Mesenchymal stem cell (in vitro differentiated cells and primary cell): Measurements from ENCODE around the gene HTRA2.
A peak's percentile ranks its signal among the peaks of the same experiment; 100 is the strongest.

Experiments used
- DNase-seq: peaks from one replicate; pipeline ENCODE4 v3.0.0-alpha.2; 2013
- H2AFZ ChIP-seq: one replicate; pipeline ENCODE4 v1.6.1; 2013; ENCODE audit warnings: low read depth, mild to moderate bottlenecking, control low read depth, inconsistent platforms, low read length, moderate library complexity
- H2AK5ac ChIP-seq: 2 replicates; pipeline ENCODE4 v1.6.1; 2013; ENCODE audit warnings: low read length, moderate library complexity, mild to moderate bottlenecking, inconsistent platforms; ENCODE audit not compliant: severe bottlenecking
- H2BK120ac ChIP-seq: one replicate; pipeline ENCODE4 v1.6.1; 2013; ENCODE audit warnings: low read depth, mild to moderate bottlenecking, inconsistent platforms, low read length, moderate library complexity
- H2BK12ac ChIP-seq, 2 experiments: one replicate each; pipeline ENCODE4 v1.6.1; 2013; ENCODE audit warnings: inconsistent platforms in 2 of 2, low read length in 2 of 2, mild to moderate bottlenecking in 2 of 2, moderate library complexity in 2 of 2, control low read depth in 1 of 2
- H2BK15ac ChIP-seq: one replicate; pipeline ENCODE4 v1.6.1; 2013; ENCODE audit warnings: mild to moderate bottlenecking, low read depth, inconsistent platforms; ENCODE audit not compliant: poor library complexity, severe bottlenecking
- H2BK5ac ChIP-seq: 2 replicates; pipeline ENCODE4 v1.6.1; 2013; ENCODE audit warnings: low read depth, mild to moderate bottlenecking, low read length, control low read depth, inconsistent platforms; ENCODE audit not compliant: poor library complexity, severe bottlenecking
- H3K14ac ChIP-seq, 2 experiments: one replicate each; pipeline ENCODE4 v1.6.1; 2013; ENCODE audit warnings: inconsistent platforms in 2 of 2, low read length in 2 of 2, control low read depth in 1 of 2, mild to moderate bottlenecking in 1 of 2, moderate library complexity in 1 of 2
- H3K18ac ChIP-seq, 2 experiments: one replicate each; pipeline ENCODE4 v1.6.1; 2013; ENCODE audit warnings: inconsistent platforms in 2 of 2, low read length in 2 of 2, control low read depth in 1 of 2, low read depth in 1 of 2, mild to moderate bottlenecking in 1 of 2
- H3K23ac ChIP-seq, 2 experiments: one replicate each; pipeline ENCODE4 v1.6.1; 2013; ENCODE audit warnings: inconsistent platforms in 2 of 2, low read length in 2 of 2, mild to moderate bottlenecking in 2 of 2, moderate library complexity in 2 of 2, control low read depth in 1 of 2
- H3K27ac ChIP-seq: 2 replicates; pipeline ENCODE4 v1.5.1; 2013; ENCODE audit warnings: mild to moderate bottlenecking, moderate library complexity, low read length, control low read depth, inconsistent platforms; ENCODE audit not compliant: poor library complexity, severe bottlenecking
- H3K27me3 ChIP-seq, 2 experiments: 2 replicates each; pipeline versions ENCODE4 v1.6.1 to v1.7.0; 2013; ENCODE audit warnings: low read length in 2 of 2, mild to moderate bottlenecking in 2 of 2, moderate library complexity in 2 of 2, control low read depth in 1 of 2, inconsistent platforms in 1 of 2; ENCODE audit not compliant: control insufficient read depth in 1 of 2, insufficient read depth in 1 of 2
- H3K36me3 ChIP-seq, 2 experiments: 2 replicates each; pipeline versions ENCODE4 v1.6.1 to v1.7.0; 2013; ENCODE audit warnings: low read length in 2 of 2, control low read depth in 1 of 2, inconsistent platforms in 1 of 2, low read depth in 1 of 2, mild to moderate bottlenecking in 1 of 2; ENCODE audit not compliant: insufficient read depth in 2 of 2, control insufficient read depth in 1 of 2
- H3K4ac ChIP-seq, 2 experiments: one replicate each; pipeline ENCODE4 v1.6.1; 2013; ENCODE audit warnings: inconsistent platforms in 2 of 2, low read length in 2 of 2, mild to moderate bottlenecking in 2 of 2, moderate library complexity in 2 of 2, control low read depth in 1 of 2, low read depth in 1 of 2
- H3K4me1 ChIP-seq: 2 replicates; pipeline ENCODE4 v1.6.1; 2013; ENCODE audit warnings: low read depth, low read length, control low read depth; ENCODE audit not compliant: control insufficient read depth, insufficient read depth
- H3K4me2 ChIP-seq: 2 replicates; pipeline ENCODE4 v1.6.1; 2013; ENCODE audit warnings: low read length, mild to moderate bottlenecking, inconsistent platforms; ENCODE audit not compliant: poor library complexity, severe bottlenecking
- H3K4me3 ChIP-seq, 2 experiments: 2 replicates each; pipeline versions ENCODE4 v1.5.1 to v1.7.0; 2013; ENCODE audit warnings: low read length in 2 of 2, mild to moderate bottlenecking in 2 of 2, control low read depth in 1 of 2, low read depth in 1 of 2; ENCODE audit not compliant: insufficient read depth in 1 of 2
- H3K79me1 ChIP-seq: replicated peaks from 2 replicates; pipeline ENCODE4 v1.6.1; 2013; ENCODE audit warnings: mild to moderate bottlenecking, control low read depth, low read length, inconsistent platforms; ENCODE audit not compliant: poor library complexity, severe bottlenecking
- H3K9ac ChIP-seq: 2 replicates; pipeline ENCODE4 v1.7.0; 2013; ENCODE audit warnings: mild to moderate bottlenecking, low read length, moderate library complexity
- H3K9me3 ChIP-seq: 2 replicates; pipeline ENCODE4 v1.7.0; 2013; ENCODE audit warnings: mild to moderate bottlenecking, low read length; ENCODE audit not compliant: control insufficient read depth
- H4K8ac ChIP-seq: one replicate; pipeline ENCODE4 v1.6.1; 2013; ENCODE audit warnings: inconsistent platforms, mild to moderate bottlenecking, low read length, moderate library complexity
- H4K91ac ChIP-seq: one replicate; pipeline ENCODE4 v1.6.1; 2013; ENCODE audit warnings: mild to moderate bottlenecking, low read length, inconsistent platforms
- WGBS: methylation state at CpG from one replicate; pipeline ENCODE4 v1.1.7; 2013; ENCODE audit warnings: mixed read lengths; 5-methylcytosine and 5-hydroxymethylcytosine counted together

HTRA2 gene

DNA sequence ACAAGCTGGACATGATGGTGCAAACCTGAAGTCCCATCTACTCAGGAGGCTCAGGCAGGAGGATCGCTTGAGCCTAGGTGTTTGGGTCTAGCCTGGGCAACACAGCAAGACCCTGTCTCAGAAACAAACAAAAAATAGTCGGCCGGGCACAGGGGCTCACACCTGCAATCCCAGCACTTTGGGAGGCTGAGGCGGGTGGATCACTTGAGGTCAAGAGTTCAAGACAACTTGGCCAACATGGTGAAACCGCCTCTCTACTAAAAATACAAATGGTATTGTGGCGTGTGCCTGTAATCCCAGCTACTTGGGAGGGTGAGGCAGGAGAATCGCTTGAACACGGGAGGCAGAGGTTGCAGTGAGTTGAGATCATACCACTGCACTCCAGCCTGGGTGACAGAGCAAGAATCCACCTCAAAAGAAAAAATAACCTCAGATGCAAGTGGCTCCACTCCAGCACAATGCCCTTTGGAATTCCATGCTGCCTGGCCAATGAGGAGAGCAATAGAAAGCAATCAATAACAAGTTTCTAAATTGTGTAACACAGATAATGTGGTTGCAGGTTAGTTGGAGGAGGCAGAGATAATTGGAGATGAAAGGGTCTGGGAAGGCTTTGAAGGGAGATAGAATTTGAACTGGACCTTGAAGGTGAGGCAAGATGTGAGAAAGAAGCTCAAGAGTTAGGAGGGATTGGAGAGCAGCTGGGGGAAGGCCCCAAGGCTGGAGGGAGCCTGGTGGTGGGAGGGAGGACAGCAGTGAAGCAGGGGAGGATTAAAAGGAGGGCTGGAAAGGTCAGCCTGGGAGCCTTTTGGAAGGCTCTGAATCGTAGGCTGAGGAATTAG, 40.9 kb upstream of the HTRA2 start:
- no peak overlapping the region for H3K23ac ChIP-seq
- no peak overlapping the region for H4K8ac ChIP-seq
- H2BK15ac ChIP-seq, result no peak overlapping the region
- no peak overlapping the region for H3K4me2 ChIP-seq
- H2BK5ac ChIP-seq, result no peak overlapping the region
- H3K4me1 ChIP-seq, result no peaks in the 10 kb centered on the region
- peak overlapping the region; percentile 55 for H3K9ac ChIP-seq
- no peak overlapping the region for H2AK5ac ChIP-seq
- H3K14ac ChIP-seq, result no peak overlapping the region
- no peak overlapping the region for H3K18ac ChIP-seq
- H3K4me3 ChIP-seq, result no peak overlapping the region
- WGBS, result 90% methylated on average over 8 of the region's 9 CpGs
- H2BK120ac ChIP-seq, result no peak overlapping the region
- DNase-seq, result no peak
- H3K36me3 ChIP-seq, result peaks cover 50 to 75% of the 10 kb centered on the region in 2 experiments
- no peak overlapping the region for H3K4ac ChIP-seq
- H3K27ac ChIP-seq, result no peak overlapping the region
- H4K91ac ChIP-seq, result no peak overlapping the region
- H2BK12ac ChIP-seq, result no peak overlapping the region
- peaks cover 15% of the 10 kb centered on the region for H3K79me1 ChIP-seq
- H3K9me3 ChIP-seq, result no peaks in the 10 kb centered on the region
- no peak overlapping the region for H2AFZ ChIP-seq
- H3K27me3 ChIP-seq, result no peaks in the 10 kb centered on the region

- DNase-seq, result no peak
- Histone ChIP-seq H3K27ac (no peak overlapping the region), H3K4me1 (no peaks in the 10 kb centered on the region), H3K4me2 (no peak overlapping the region), H2BK120ac (no peak overlapping the region), H3K23ac (no peak overlapping the region), H3K14ac (no peak overlapping the region), H3K4ac (no peak overlapping the region), H4K91ac (no peak overlapping the region), H3K36me3 (peaks cover 50 to 83% of the 10 kb centered on the region in 2 experiments), H3K4me3 (no peak overlapping the region), H2BK12ac (no peak overlapping the region), H2AFZ (no peak overlapping the region), H2BK15ac (no peak overlapping the region), H2BK5ac (no peak overlapping the region), H3K18ac (no peak overlapping the region), H2AK5ac (no peak overlapping the region), H4K8ac (no peak overlapping the region), H3K9ac (no peak overlapping the region), H3K79me1 (peaks cover 15% of the 10 kb centered on the region), H3K9me3 (no peaks in the 10 kb centered on the region), H3K27me3 (no peaks in the 10 kb centered on the region)
- WGBS, result 97% methylated on average over 9 of the region's 9 CpGs
Measured at GRCh38 chr2:74489906-74490305, 39.8 kb upstream of the HTRA2 start.

- Histone ChIP-seq H3K79me1 (peaks cover 9% of the 10 kb centered on the region), H4K91ac (no peak overlapping the region), H3K27ac (no peak overlapping the region), H3K4me1 (no peaks in the 10 kb centered on the region), H3K14ac (no peak overlapping the region), H3K36me3 (peaks cover 50 to 67% of the 10 kb centered on the region in 2 experiments), H2BK15ac (no peak overlapping the region), H3K27me3 (peaks cover 0 to 3% of the 10 kb centered on the region in 2 experiments), H2AK5ac (no peak overlapping the region), H3K23ac (no peak overlapping the region), H3K18ac (no peak overlapping the region), H3K4me2 (no peak overlapping the region), H2AFZ (no peak overlapping the region), H3K9ac (no peak overlapping the region), H2BK12ac (no peak overlapping the region), H2BK5ac (no peak overlapping the region), H2BK120ac (no peak overlapping the region), H3K4me3 (no peak overlapping the region), H3K4ac (no peak overlapping the region), H4K8ac (no peak overlapping the region), H3K9me3 (no peaks in the 10 kb centered on the region)
- 96% methylated on average over 12 of the region's 12 CpGs for WGBS
- no peak for DNase-seq
Measured at GRCh38 chr2:74491648-74492544, 37.8 kb upstream of the HTRA2 start.

DNA sequence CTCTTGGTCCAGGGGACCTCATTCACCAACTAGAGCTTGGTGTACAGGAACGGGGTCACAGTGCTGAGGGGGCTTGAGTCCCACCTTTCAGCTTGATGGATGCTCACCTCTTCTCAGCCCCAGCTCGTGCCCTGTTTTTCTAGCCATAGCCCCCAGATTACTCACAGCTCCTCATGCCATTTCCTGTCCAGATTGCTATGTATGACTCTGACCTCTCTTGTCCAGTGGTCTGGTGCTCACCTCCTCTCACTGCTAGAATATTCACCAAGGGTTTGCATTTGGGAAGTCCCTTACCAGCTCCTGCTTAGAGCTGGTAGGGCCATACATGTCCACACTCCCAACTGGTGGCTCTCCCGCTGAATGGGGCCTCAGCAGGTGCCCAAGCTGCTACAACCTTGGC, 36.2 kb upstream of the HTRA2 start:
- 76% methylated on average over 3 of the region's 3 CpGs for WGBS
- H4K91ac ChIP-seq, result no peak overlapping the region
- H2BK5ac ChIP-seq, result no peak overlapping the region
- no peak overlapping the region for H3K9ac ChIP-seq
- peaks cover 49 to 56% of the 10 kb centered on the region in 2 experiments for H3K36me3 ChIP-seq
- no peak for DNase-seq
- no peak overlapping the region for H3K27ac ChIP-seq
- no peak overlapping the region for H2AK5ac ChIP-seq
- peaks cover 11% of the 10 kb centered on the region for H3K4me1 ChIP-seq
- peaks cover 0 to 19% of the 10 kb centered on the region in 2 experiments for H3K27me3 ChIP-seq
- no peak overlapping the region for H2BK12ac ChIP-seq
- no peak overlapping the region for H4K8ac ChIP-seq
- no peak overlapping the region for H2BK120ac ChIP-seq
- H3K14ac ChIP-seq, result no peak overlapping the region
- H3K9me3 ChIP-seq, result no peaks in the 10 kb centered on the region
- no peak overlapping the region for H2BK15ac ChIP-seq
- H3K4ac ChIP-seq, result no peak overlapping the region
- no peak overlapping the region for H3K23ac ChIP-seq
- peaks cover 5% of the 10 kb centered on the region for H3K79me1 ChIP-seq
- no peak overlapping the region for H3K4me3 ChIP-seq
- no peak overlapping the region for H2AFZ ChIP-seq
- no peak overlapping the region for H3K4me2 ChIP-seq
- H3K18ac ChIP-seq, result no peak overlapping the region
